H1 (cell line): ENCODE measurements around the gene NDUFS4. TPM values are rescaled to one million over a fixed set of nuclear protein-coding genes. Genes with fewer than 3 reads are reported as not detected.

Experiments
- CTCF ChIA-PET: fragments of 300-600 bp; sonication (Branson Sonifier 250); formaldehyde crosslinking; loops from one replicate; lab custom pipeline; 2021; ENCODE audit not compliant: partially characterized antibody; lab: Charles Lee
- POLR2A ChIA-PET: fragments of 300-600 bp; sonication (Branson Sonifier 250); formaldehyde crosslinking; loops from one replicate; lab custom pipeline; 2021; ENCODE audit warnings: inconsistent platforms; ENCODE audit not compliant: partially characterized antibody; lab: Charles Lee
- DNase-seq, 2 experiments: peaks; one replicate each; pipeline versions ENCODE4 v3.0.0 to v3.0.0-alpha.2; 2010 to 2022; ENCODE audit warnings: low spot score in 2 of 2, low read depth in 1 of 2, mixed read lengths in 1 of 2
- FAIRE-seq: peaks from 2 replicates; lab custom pipeline; 2011; peaks lifted over from hg19 to GRCh38; lab: Jason Lieb, UNC
- H2AFZ ChIP-seq: 2 replicates; pipeline ENCODE4 v1.8.1; 2012; ENCODE audit warnings: low read length, inconsistent platforms
- H2AK5ac ChIP-seq: 2 replicates; pipeline ENCODE4 v1.6.1; 2013; ENCODE audit warnings: low read depth, low read length
- H2BK120ac ChIP-seq: replicated peaks from 2 replicates; pipeline ENCODE3; 2013; ENCODE audit warnings: low read depth, low read length, inconsistent platforms
- H2BK12ac ChIP-seq: 2 replicates; pipeline ENCODE4 v1.6.1; 2013; ENCODE audit warnings: low read depth, low read length
- H2BK15ac ChIP-seq: 2 replicates; pipeline ENCODE4 v1.6.1; 2013; ENCODE audit warnings: low read length
- H2BK20ac ChIP-seq: 2 replicates; pipeline ENCODE4 v1.6.1; 2013; ENCODE audit warnings: low read length
- H2BK5ac ChIP-seq: 2 replicates; pipeline ENCODE4 v1.6.1; 2013; ENCODE audit warnings: low read depth, low read length
- H3K14ac ChIP-seq: 2 replicates; pipeline ENCODE4 v1.6.1; 2013; ENCODE audit warnings: inconsistent platforms; ENCODE audit not compliant: insufficient read length
- H3K18ac ChIP-seq: 2 replicates; pipeline ENCODE4 v1.6.1; 2013; ENCODE audit warnings: low read length; ENCODE audit errors: extremely low read depth
- H3K23ac ChIP-seq: 2 replicates; pipeline ENCODE4 v1.6.1; 2013; ENCODE audit warnings: inconsistent platforms; ENCODE audit not compliant: insufficient read length
- H3K23me2 ChIP-seq: 2 replicates; pipeline ENCODE4 v1.6.1; 2013; ENCODE audit warnings: low read depth, low read length
- H3K27ac ChIP-seq: 2 replicates; pipeline ENCODE4 v1.6.1; 2011; ENCODE audit warnings: low read depth, low read length, inconsistent platforms
- H3K27me3 ChIP-seq, 4 experiments: replicated peaks in 1 of 4; 1 replicate in 1 of 4; 2 replicates in 3 of 4; pipeline versions ENCODE4 v1.6.1 to v1.8.1; 2011 to 2013; ENCODE audit warnings: low read length in 3 of 4, mild to moderate bottlenecking in 3 of 4, inconsistent platforms in 2 of 4, mixed read lengths in 2 of 4, moderate library complexity in 1 of 4; ENCODE audit not compliant: control insufficient read depth in 3 of 4, insufficient read depth in 3 of 4; ENCODE audit errors: extremely low read depth in 1 of 4
- H3K36me3 ChIP-seq, 4 experiments: 2 replicates each; pipeline versions ENCODE4 v1.6.1 to v1.8.1; 2011 to 2013; ENCODE audit warnings: mild to moderate bottlenecking in 4 of 4, low read length in 3 of 4, moderate library complexity in 2 of 4, control low read depth in 1 of 4, inconsistent platforms in 1 of 4; ENCODE audit not compliant: insufficient read depth in 4 of 4, control insufficient read depth in 2 of 4
- H3K4ac ChIP-seq: replicated peaks from 2 replicates; pipeline ENCODE3; 2013; ENCODE audit warnings: low read length, low read depth, mixed read lengths, inconsistent platforms; ENCODE audit not compliant: insufficient read length
- H3K4me1 ChIP-seq, 4 experiments: replicated peaks in 1 of 4; 1 replicate in 1 of 4; 2 replicates in 3 of 4; pipeline versions ENCODE4 v1.6.1 to v1.8.1; 2011 to 2013; ENCODE audit warnings: low read length in 3 of 4, inconsistent platforms in 2 of 4, mixed read lengths in 1 of 4; ENCODE audit not compliant: insufficient read depth in 4 of 4, control insufficient read depth in 3 of 4
- H3K4me2 ChIP-seq, 2 experiments: 2 replicates each; pipeline versions ENCODE4 v1.6.1 to v1.8.1; 2011 to 2013; ENCODE audit warnings: low read depth in 2 of 2, low read length in 2 of 2, control low read depth in 1 of 2, inconsistent platforms in 1 of 2, mild to moderate bottlenecking in 1 of 2; ENCODE audit not compliant: insufficient read depth in 1 of 2
- H3K4me3 ChIP-seq, 4 experiments: fragments of 200-600, 300-600 bp in 1 of 4; sonication (generic), shearing (Covaris generic), sonication (Bioruptor Twin) in 1 of 4; 2 replicates each; pipeline versions ENCODE4 v1.5.1 to v1.8.1; 2011 to 2016; ENCODE audit warnings: low read length in 4 of 4, low read depth in 3 of 4, control low read depth in 2 of 4, inconsistent platforms in 2 of 4, mild to moderate bottlenecking in 2 of 4, mixed read lengths in 1 of 4, moderate library complexity in 1 of 4; ENCODE audit not compliant: insufficient read depth in 2 of 4; ENCODE audit errors: extremely low read depth in 1 of 4
- H3K56ac ChIP-seq: replicated peaks from 2 replicates; pipeline ENCODE3; 2013; ENCODE audit warnings: low read depth, mild to moderate bottlenecking, mixed read lengths, low read length, inconsistent platforms; ENCODE audit not compliant: insufficient read length
- H3K79me1 ChIP-seq: 2 replicates; pipeline ENCODE4 v1.6.1; 2013; ENCODE audit warnings: low read depth, low read length, control low read depth
- H3K79me2 ChIP-seq, 2 experiments: 2 replicates each; pipeline versions ENCODE4 v1.6.1 to v1.8.1; 2012 to 2013; ENCODE audit warnings: low read length in 2 of 2, mild to moderate bottlenecking in 2 of 2, inconsistent platforms in 1 of 2; ENCODE audit not compliant: insufficient read depth in 2 of 2, control insufficient read depth in 1 of 2
- H3K9ac ChIP-seq, 4 experiments: replicated peaks in 1 of 4; 1 replicate in 1 of 4; 2 replicates in 3 of 4; pipeline versions ENCODE4 v1.6.1 to v1.8.1; 2011 to 2013; ENCODE audit warnings: low read depth in 3 of 4, low read length in 3 of 4, control low read depth in 2 of 4, mild to moderate bottlenecking in 2 of 4, moderate library complexity in 2 of 4, inconsistent platforms in 1 of 4; ENCODE audit errors: extremely low read depth in 1 of 4
- H3K9me3 ChIP-seq, 2 experiments: 2 replicates each; pipeline versions ENCODE4 v1.6.1 to v1.8.1; 2012 to 2013; ENCODE audit warnings: mild to moderate bottlenecking in 2 of 2, moderate library complexity in 2 of 2, control low read depth in 1 of 2, inconsistent platforms in 1 of 2, low read depth in 1 of 2, low read length in 1 of 2, mixed read lengths in 1 of 2; ENCODE audit not compliant: insufficient read depth in 2 of 2
- H4K20me1 ChIP-seq, 2 experiments: replicated peaks in 1 of 2; 2 replicates each; pipeline versions ENCODE3 to v1.8.1; 2011 to 2013; ENCODE audit warnings: inconsistent platforms in 2 of 2, low read length in 2 of 2, mild to moderate bottlenecking in 1 of 2; ENCODE audit not compliant: insufficient read depth in 2 of 2, control insufficient read depth in 1 of 2
- H4K5ac ChIP-seq: 2 replicates; pipeline ENCODE4 v1.6.1; 2013; ENCODE audit warnings: low read length, low read depth, mixed read lengths, inconsistent platforms; ENCODE audit not compliant: insufficient read length
- H4K8ac ChIP-seq: 2 replicates; pipeline ENCODE4 v1.8.0; 2013; ENCODE audit warnings: mild to moderate bottlenecking, moderate library complexity, low read length, inconsistent platforms; ENCODE audit not compliant: insufficient read depth; ENCODE audit errors: extremely low read depth
- H4K91ac ChIP-seq: replicated peaks from 2 replicates; pipeline ENCODE3; 2013; ENCODE audit warnings: low read length, mixed read lengths, inconsistent platforms; ENCODE audit not compliant: insufficient read length
- BCL11A ChIP-seq, 2 experiments: IDR thresholded peaks; one replicate each; pipeline ENCODE4 v1.6.1; 2011; ENCODE audit warnings: low read depth in 2 of 2, low read length in 2 of 2, mild to moderate bottlenecking in 2 of 2
- CREB1 ChIP-seq: IDR thresholded peaks from 2 replicates; pipeline ENCODE4 v1.6.1; 2012; ENCODE audit warnings: inconsistent platforms
- CTBP2 ChIP-seq: IDR thresholded peaks from 2 replicates; pipeline ENCODE4 v1.7.0; 2011; ENCODE audit warnings: borderline replicate concordance, mild to moderate bottlenecking, moderate library complexity, mixed read lengths, low read length; ENCODE audit not compliant: insufficient read depth, insufficient read length
- GABPA ChIP-seq: IDR thresholded peaks from 2 replicates; pipeline ENCODE4 v1.6.1; 2011; ENCODE audit warnings: mild to moderate bottlenecking, low read length, moderate library complexity, borderline replicate concordance; ENCODE audit not compliant: insufficient read depth
- JUND ChIP-seq: IDR thresholded peaks from 2 replicates; pipeline ENCODE4 v1.6.1; 2011; ENCODE audit warnings: mild to moderate bottlenecking, improper control_type of control experiment, low read length
- KDM1A ChIP-seq: fragments of 200-600, 300-600 bp; sonication (generic); IDR thresholded peaks from 2 replicates; pipeline ENCODE4 v1.7.1; 2016; ENCODE audit warnings: mild to moderate bottlenecking, low read length, borderline replicate concordance
- KDM5A ChIP-seq: fragments of 200-600 bp; IDR thresholded peaks from 2 replicates; pipeline ENCODE4 v1.7.1; 2012; ENCODE audit warnings: mild to moderate bottlenecking, low read length, inconsistent platforms, mixed read lengths
- MAX ChIP-seq: IDR thresholded peaks from 2 replicates; pipeline ENCODE4 v1.6.1; 2012; ENCODE audit warnings: inconsistent platforms
- POU5F1 ChIP-seq: IDR thresholded peaks from 2 replicates; pipeline ENCODE4 v1.6.1; 2011; ENCODE audit warnings: low read depth, mild to moderate bottlenecking, low read length, moderate library complexity
- RBBP5 ChIP-seq: IDR thresholded peaks from 2 replicates; pipeline ENCODE4 v1.7.1; 2012; ENCODE audit warnings: low read depth, mild to moderate bottlenecking, inconsistent platforms, low read length, moderate library complexity, borderline replicate concordance
- RNF2 ChIP-seq: fragments of 200-900, 300-1000 bp; sonication (generic); IDR thresholded peaks from 2 replicates; pipeline ENCODE4 v1.7.1; 2016; ENCODE audit warnings: borderline replicate concordance, low read depth, mild to moderate bottlenecking, antibody characterized with exemption, low read length; ENCODE audit not compliant: poor library complexity, severe bottlenecking; ENCODE audit errors: missing control alignments
- RXRA ChIP-seq: IDR thresholded peaks from 2 replicates; pipeline ENCODE4 v1.6.1; 2011; ENCODE audit warnings: low read depth, mild to moderate bottlenecking, low read length, moderate library complexity; ENCODE audit not compliant: insufficient read depth
- SIRT6 ChIP-seq: IDR thresholded peaks from one replicate; pipeline ENCODE4 v1.7.1; 2012; ENCODE audit warnings: low read length, inconsistent platforms
- SIX5 ChIP-seq: IDR thresholded peaks from 2 replicates; pipeline ENCODE4 v1.6.1; 2011; ENCODE audit warnings: mild to moderate bottlenecking, low read depth, low read length
- SP1 ChIP-seq: IDR thresholded peaks from 2 replicates; pipeline ENCODE4 v1.6.1; 2011; ENCODE audit warnings: low read depth, low read length
- TBP ChIP-seq: IDR thresholded peaks from 2 replicates; pipeline ENCODE4 v1.6.1; 2011; ENCODE audit warnings: low read depth, low read length, improper control_type of control experiment
- whole genome bisulfite sequencing, 2 experiments: shearing (Covaris generic) in 1 of 2; methylation state at CpG; one replicate each; pipeline versions ENCODE4 v1.1.6 to v1.1.7; 2013 to 2015; ENCODE audit warnings: low lambda C conversion rate in 2 of 2, mixed read lengths in 2 of 2, inconsistent platforms in 1 of 2, low coverage in 1 of 2, missing lambda C conversion rate in 1 of 2; ENCODE audit not compliant: insufficient replicate concordance in 2 of 2, insufficient coverage in 1 of 2, insufficient read length in 1 of 2; ENCODE audit errors: extremely low coverage in 1 of 2, missing lambda C conversion rate in 1 of 2; 5-methylcytosine and 5-hydroxymethylcytosine counted together
- polyA plus RNA-seq, 7 experiments: library from polyadenylated mRNA; depleted of rRNA in 3 of 7; stranded (reverse) in 5 of 7; unstranded in 2 of 7; fragments of >200 nt in 5 of 7; fragments of 200-250 nt in 2 of 7; gene quantifications; 1 replicate in 5 of 7; 2 replicates in 1 of 7; 4 replicates in 1 of 7; pipeline versions ENCODE4 v1.2.1 to v1.2.3, GENCODE V29; 2011 to 2013; ENCODE audit warnings: missing spikeins in 2 of 7, mixed read lengths in 2 of 7
- total RNA-seq: library from RNA; stranded (reverse); fragmentation: NEBNext Ultra II Directional; extraction: Animal tissue kit (Norgen Biotek cat#: 25700); gene quantifications from 2 replicates; pipeline ENCODE4 v1.2.1, GENCODE V29; 2021

Gene NDUFS4
- total and polyA plus RNA-seq, 2 of the 8 experiments (the other 6 are each of a cell fraction or from before 2014, with no cell fraction given), result 74.6 to 75.9 TPM

GRCh38 chr5:53726121-53726520, 165.7 kb downstream of the NDUFS4 start:
- Histone ChIP-seq H3K23ac (no peak overlapping the region), H3K4me2 (no peak overlapping the region), H3K14ac (no peak overlapping the region), H3K56ac (no peak overlapping the region), H3K36me3 (no peaks in the 10 kb centered on the region), H2BK5ac (no peak overlapping the region), H4K8ac (no peak overlapping the region), H3K4me1 (no peaks in the 10 kb centered on the region), H3K23me2 (no peaks in the 10 kb centered on the region), H3K27me3 (no peaks in the 10 kb centered on the region), H2AFZ (no peak overlapping the region), H2BK12ac (no peak overlapping the region), H2BK120ac (no peak overlapping the region), H3K79me1 (no peaks in the 10 kb centered on the region), H2BK20ac (no peak overlapping the region), H3K79me2 (no peaks in the 10 kb centered on the region), H2BK15ac (no peak overlapping the region), H3K4ac (no peak overlapping the region), H3K9me3 (no peaks in the 10 kb centered on the region), H4K5ac (no peak overlapping the region), H3K9ac (no peak overlapping the region), H3K18ac (no peak overlapping the region), H4K20me1 (no peaks in the 10 kb centered on the region), H3K27ac (no peak overlapping the region), H4K91ac (no peak overlapping the region), H2AK5ac (no peak overlapping the region), H3K4me3 (no peak overlapping the region)
- ChIA-PET POLR2A (no interaction called here), CTCF (no interaction called here)
- no peak for DNase-seq
- no peak for FAIRE-seq
- WGBS, 2 experiments, result 96% methylated on average over 3 of the region's 3 CpGs; no CpG with 5 or more reads in 1 of the 2 experiments
- TF ChIP-seq POU5F1, result no peak
- no peak for TF ChIP-seq CTBP2
- TF ChIP-seq CREB1, result no peak
- TF ChIP-seq SIX5, result no peak
- TF ChIP-seq RNF2, result no peak
- no peak for TF ChIP-seq RXRA
- no peak for TF ChIP-seq SP1
- no peak for TF ChIP-seq KDM1A
- TF ChIP-seq MAX, result no peak
- TF ChIP-seq BCL11A (IDR thresholded peaks at IDR 0.05; ENCODE audit: low read depth in 2 of 2, low read length in 2 of 2), result no peak
- no peak for TF ChIP-seq GABPA
- TF ChIP-seq KDM5A, result no peak
- TF ChIP-seq TBP, result no peak
- TF ChIP-seq RBBP5, result no peak
- TF ChIP-seq JUND, result no peak
- no peak for TF ChIP-seq SIRT6
